Skeletal muscle tissue (tissue), 4 donors: ENCODE measurements around the gene DSCAM. TPM values are rescaled to one million over a fixed set of nuclear protein-coding genes. Genes with fewer than 3 reads are reported as not detected.
"Not testable (repeated sequence)": the region's sequence is repeated elsewhere in the genome, so short reads cannot be mapped to it uniquely, and the experiment has no call there.

Source experiments
- H3K27ac ChIP-seq: one replicate; pipeline ENCODE4 v1.7.0; 2013; ENCODE audit warnings: mild to moderate bottlenecking, low read depth, low read length, inconsistent platforms
- H3K27me3 ChIP-seq, 3 donors: one replicate each; pipeline ENCODE4 v1.7.0; 2013; ENCODE audit warnings: low read length in 3 of 3; ENCODE audit not compliant: control insufficient read depth in 3 of 3, insufficient read depth in 3 of 3
- H3K36me3 ChIP-seq, 3 donors: one replicate each; pipeline ENCODE4 v1.7.0; 2013; ENCODE audit warnings: low read length in 3 of 3; ENCODE audit not compliant: control insufficient read depth in 3 of 3, insufficient read depth in 3 of 3
- H3K4me1 ChIP-seq, 3 donors: one replicate each; pipeline ENCODE4 v1.7.0; 2013; ENCODE audit warnings: low read length in 3 of 3, mild to moderate bottlenecking in 3 of 3; ENCODE audit not compliant: control insufficient read depth in 3 of 3, insufficient read depth in 3 of 3
- H3K4me3 ChIP-seq, 3 donors: one replicate each; pipeline ENCODE4 v1.7.0; 2013; ENCODE audit warnings: low read length in 3 of 3
- H3K9ac ChIP-seq, 3 donors: one replicate each; pipeline ENCODE4 v1.7.0; 2013; ENCODE audit warnings: low read length in 3 of 3, mild to moderate bottlenecking in 3 of 3, moderate library complexity in 2 of 3, low read depth in 1 of 3
- H3K9me3 ChIP-seq, 3 donors: one replicate each; pipeline ENCODE4 v1.7.0; 2013; ENCODE audit warnings: low read length in 3 of 3; ENCODE audit not compliant: control insufficient read depth in 3 of 3
- total RNA-seq: library from RNA; depleted of rRNA; stranded (reverse); fragments of >200 nt; gene quantifications from one replicate; pipeline ENCODE4 v1.2.3, GENCODE V29; 2014
- donor health status: Osteomylitis.

The DSCAM gene
- total RNA-seq, 1 donor from 2014 or later, result 0.52 TPM

DNA sequence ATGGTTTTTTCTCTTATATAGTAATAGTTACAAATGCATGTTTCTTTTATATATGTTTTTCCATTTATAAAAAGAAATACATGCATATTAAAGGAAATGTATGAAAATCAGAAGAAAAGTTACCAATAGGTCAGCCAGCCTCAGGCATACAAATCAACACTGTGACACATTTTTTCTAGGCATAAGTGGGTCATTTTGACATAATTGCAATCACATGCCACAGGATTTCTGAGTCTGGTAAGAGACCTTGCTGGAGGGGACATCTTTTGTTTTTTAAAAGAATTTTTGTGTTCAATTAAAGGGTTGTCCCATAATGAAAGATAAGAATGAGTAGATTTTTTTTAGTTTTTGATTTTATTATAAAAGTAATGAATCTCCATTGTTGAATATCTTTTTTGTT is 506.6 kb downstream of the DSCAM start:
- no peak overlapping the region for H3K9ac ChIP-seq
- H3K9me3 ChIP-seq, result no peaks in the 10 kb centered on the region
- no peak overlapping the region for H3K27ac ChIP-seq
- H3K36me3 ChIP-seq, result no peaks in the 10 kb centered on the region
- no peaks in the 10 kb centered on the region for H3K27me3 ChIP-seq
- no peak overlapping the region for H3K4me3 ChIP-seq
- H3K4me1 ChIP-seq, result no peaks in the 10 kb centered on the region

DNA sequence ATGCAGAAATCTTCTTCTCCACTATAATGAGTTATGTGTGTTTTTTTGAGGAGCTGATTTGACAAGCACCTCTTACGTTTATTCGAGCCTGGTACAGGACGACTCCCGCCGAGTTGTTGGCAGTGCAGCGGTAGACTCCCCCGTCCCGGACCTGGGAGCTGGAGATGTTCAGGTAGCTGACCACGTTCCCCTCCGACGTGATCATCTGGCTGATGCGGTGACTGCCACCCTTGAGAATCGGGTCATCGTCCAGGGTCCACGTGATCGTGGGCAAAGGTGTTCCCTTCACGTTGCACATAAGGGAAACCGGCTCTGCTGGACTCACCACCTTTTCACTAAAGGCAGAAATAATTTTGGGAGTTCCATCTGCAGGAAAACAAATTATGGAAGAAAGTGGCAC is 507.9 kb downstream of the DSCAM start:
- H3K4me3 ChIP-seq, result no peak overlapping the region
- H3K4me1 ChIP-seq, result no peaks in the 10 kb centered on the region
- H3K9ac ChIP-seq, result no peak overlapping the region
- no peaks in the 10 kb centered on the region for H3K36me3 ChIP-seq
- no peaks in the 10 kb centered on the region for H3K27me3 ChIP-seq
- H3K9me3 ChIP-seq, result no peaks in the 10 kb centered on the region
- H3K27ac ChIP-seq, result no peak overlapping the region

DNA sequence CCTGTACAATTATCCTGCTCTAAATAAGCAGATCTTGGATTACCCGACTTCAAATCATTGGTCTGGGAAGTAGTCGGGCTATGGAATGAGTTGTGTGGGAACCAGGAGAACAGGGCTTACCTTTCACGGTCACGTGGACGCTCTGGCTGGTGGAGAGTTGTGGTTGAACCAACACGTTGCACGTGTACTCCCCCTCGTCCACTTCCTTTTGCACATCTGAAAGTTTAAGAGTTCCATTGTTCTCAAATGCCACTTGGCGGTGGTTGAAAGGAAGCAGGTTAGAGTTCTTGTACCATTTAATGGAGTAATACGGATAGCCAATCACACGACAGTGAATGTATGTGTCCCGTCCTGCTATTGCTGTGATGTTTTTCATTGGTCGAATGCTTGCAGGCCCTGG is 509.0 kb downstream of the DSCAM start:
- Histone ChIP-seq H3K9ac (no peak overlapping the region), H3K27me3 (no peaks in the 10 kb centered on the region), H3K4me1 (no peaks in the 10 kb centered on the region), H3K27ac (no peak overlapping the region), H3K9me3 (no peaks in the 10 kb centered on the region), H3K4me3 (no peak overlapping the region), H3K36me3 (no peaks in the 10 kb centered on the region)

DNA sequence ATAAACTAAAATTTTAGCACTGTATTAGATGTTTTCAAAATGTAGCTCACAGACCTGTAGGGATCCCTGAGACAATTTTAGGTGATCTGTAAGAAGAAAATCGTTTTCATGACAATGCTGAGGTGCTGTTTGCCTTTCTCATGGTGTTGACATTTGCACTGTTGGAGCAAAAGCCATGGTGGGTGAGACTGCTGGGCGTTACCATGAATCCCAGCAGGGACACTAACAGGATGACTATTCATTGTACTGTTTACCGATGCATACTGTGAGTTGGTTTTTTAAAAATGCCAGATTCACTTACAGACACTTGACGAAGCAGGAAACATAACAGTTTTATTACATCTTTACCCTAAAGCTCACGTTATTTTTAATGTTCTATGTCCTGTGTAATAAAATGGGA is 511.3 kb downstream of the DSCAM start:
- H3K36me3 ChIP-seq, result no peaks in the 10 kb centered on the region
- no peak overlapping the region for H3K9ac ChIP-seq
- H3K4me3 ChIP-seq, result no peak overlapping the region
- H3K27me3 ChIP-seq, result no peaks in the 10 kb centered on the region
- no peaks in the 10 kb centered on the region for H3K4me1 ChIP-seq
- no peak overlapping the region for H3K27ac ChIP-seq
- H3K9me3 ChIP-seq, result no peaks in the 10 kb centered on the region

DNA sequence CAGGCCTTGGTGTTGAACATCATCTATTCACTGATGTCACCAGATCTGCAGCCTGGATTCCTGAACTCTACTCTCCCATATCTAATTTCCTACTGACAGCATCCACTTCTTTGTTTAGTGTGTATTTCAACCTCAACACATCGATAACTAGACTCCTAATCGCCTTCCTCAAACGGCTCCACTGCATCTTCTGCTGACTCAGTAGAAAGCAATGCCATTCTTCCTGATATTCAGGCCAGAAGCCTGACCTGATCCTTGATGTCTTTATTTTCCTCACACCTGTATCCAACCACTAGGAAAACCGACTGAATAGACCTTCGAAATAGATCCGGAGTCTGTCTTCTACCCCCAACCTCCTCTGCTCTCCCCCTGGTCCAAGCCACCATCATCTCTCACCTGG is 512.8 kb downstream of the DSCAM start:
- no peak overlapping the region for H3K4me3 ChIP-seq
- H3K27ac ChIP-seq, result no peak overlapping the region
- H3K9ac ChIP-seq, result no peak overlapping the region
- no peaks in the 10 kb centered on the region for H3K36me3 ChIP-seq
- H3K4me1 ChIP-seq, result no peaks in the 10 kb centered on the region
- no peaks in the 10 kb centered on the region for H3K27me3 ChIP-seq
- no peaks in the 10 kb centered on the region for H3K9me3 ChIP-seq

DNA sequence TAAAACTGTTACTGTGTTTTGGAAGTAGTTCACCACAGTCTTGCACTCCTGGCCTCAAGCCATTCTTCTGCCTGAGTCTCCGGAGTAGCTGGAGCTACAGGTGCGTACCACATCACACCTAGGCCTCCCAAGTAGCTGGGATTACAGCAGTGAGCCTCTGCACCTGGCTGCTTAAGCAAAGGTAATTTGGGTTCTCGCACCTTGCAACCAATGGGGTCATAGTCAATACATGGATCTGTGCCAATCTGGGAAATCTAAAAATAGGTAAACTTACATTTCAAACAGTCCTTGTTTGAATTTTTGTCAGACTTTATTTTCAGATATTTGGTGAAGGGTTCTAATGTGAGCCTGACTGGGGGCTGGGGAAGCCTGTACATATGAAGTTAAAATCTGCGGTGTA is 513.2 kb downstream of the DSCAM start:
- no peaks in the 10 kb centered on the region for H3K9me3 ChIP-seq
- no peaks in the 10 kb centered on the region for H3K4me1 ChIP-seq
- no peaks in the 10 kb centered on the region for H3K27me3 ChIP-seq

DNA sequence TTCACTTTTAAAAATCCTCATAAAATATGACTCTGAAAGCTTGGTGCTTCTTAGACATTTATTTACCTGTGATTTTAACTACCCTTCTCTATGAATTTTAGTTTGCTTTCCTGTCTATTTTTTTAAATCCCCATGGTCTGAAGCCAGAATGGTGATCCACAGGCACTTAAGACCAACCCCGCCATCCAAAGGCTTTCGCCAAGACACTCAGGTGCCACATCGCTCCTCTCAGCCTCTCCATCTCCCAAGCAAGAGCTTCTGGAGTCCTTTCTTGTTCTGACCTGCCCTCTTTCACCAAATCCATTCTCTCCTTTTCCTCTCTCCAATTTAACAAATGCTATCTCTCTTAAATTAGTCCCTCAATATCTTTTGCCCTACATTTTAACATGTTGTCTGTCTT is 515.2 kb downstream of the DSCAM start:
- Histone ChIP-seq H3K9ac (no peak overlapping the region), H3K27ac (no peak overlapping the region), H3K36me3 (no peaks in the 10 kb centered on the region), H3K27me3 (no peaks in the 10 kb centered on the region), H3K4me1 (no peaks in the 10 kb centered on the region), H3K4me3 (no peak overlapping the region), H3K9me3 (no peaks in the 10 kb centered on the region)

More for the DNA sequence above, 513.2 kb downstream of the DSCAM start:
- no peak overlapping the region for H3K4me3 ChIP-seq
- H3K36me3 ChIP-seq, result no peaks in the 10 kb centered on the region
- no peak overlapping the region for H3K27ac ChIP-seq
- no peak overlapping the region for H3K9ac ChIP-seq

DNA sequence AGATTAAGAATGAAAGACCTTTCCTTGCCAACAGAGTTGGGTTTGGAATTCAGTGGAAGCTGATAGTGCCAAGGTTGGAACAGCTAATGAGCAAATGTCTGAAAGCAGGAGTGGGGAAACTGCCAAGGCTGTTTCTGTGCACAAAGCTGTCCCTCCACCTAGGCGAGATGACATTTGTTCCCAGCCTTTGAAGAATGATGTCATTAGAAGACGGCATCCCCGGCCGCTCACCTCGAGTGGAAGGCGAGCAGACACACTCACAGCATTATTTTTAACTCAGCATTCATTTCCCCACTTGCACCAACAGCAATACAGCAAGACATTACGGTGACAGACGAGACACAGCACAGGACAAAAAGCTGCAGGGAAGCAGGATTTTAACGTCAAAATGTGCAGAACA is 515.8 kb downstream of the DSCAM start:
- Histone ChIP-seq H3K9me3 (peaks cover 0 to 1% (median 0%) of the 10 kb centered on the region in 3 donors), H3K27me3 (no peaks in the 10 kb centered on the region), H3K27ac (no peak overlapping the region), H3K36me3 (no peaks in the 10 kb centered on the region), H3K4me3 (no peak overlapping the region), H3K9ac (no peak overlapping the region), H3K4me1 (no peaks in the 10 kb centered on the region)

DNA sequence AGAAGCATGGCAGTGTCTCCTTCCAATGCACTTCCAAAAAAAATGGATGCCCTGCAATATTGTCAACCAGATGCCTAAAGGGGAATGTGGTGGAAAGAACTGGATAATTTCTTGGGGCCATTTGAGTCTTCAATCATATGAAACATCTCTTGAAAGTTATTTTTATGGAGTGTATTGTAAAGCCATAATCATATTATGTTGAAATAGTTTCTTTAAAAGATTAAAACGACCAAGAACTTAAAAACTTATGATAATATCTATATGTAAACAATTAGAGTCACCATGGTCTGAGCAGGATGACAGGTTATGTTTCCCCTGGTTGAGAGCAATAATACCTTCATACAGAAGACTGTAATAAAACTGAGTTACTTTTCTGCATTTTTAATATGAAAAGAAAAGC is 522.6 kb downstream of the DSCAM start:
- Histone ChIP-seq H3K9ac (no peak overlapping the region), H3K36me3 (no peaks in the 10 kb centered on the region), H3K4me3 (no peak overlapping the region), H3K27me3 (no peaks in the 10 kb centered on the region), H3K4me1 (no peaks in the 10 kb centered on the region), H3K27ac (no peak overlapping the region), H3K9me3 (peaks cover 0 to 3% (median 0%) of the 10 kb centered on the region in 3 donors)

DNA sequence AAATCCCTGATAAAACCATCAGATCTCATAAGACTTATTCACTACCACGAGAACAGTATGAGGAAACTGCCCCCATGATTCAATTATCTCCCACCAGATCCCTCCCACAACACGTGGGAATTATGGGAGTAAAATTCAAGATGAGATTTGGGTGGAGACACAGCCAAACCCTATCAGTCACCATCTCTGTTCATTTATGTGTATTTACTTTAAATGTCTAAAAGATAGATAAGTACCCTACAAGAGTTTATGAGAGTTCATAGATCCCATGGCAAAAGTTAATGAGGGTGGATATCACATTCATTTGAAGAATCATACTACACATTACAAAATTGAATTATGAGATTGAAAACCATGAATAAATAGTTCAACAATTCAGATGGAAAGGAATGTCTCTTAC is 526.2 kb downstream of the DSCAM start:
- H3K4me1 ChIP-seq, H3K27ac ChIP-seq, H3K36me3 ChIP-seq, H3K9ac ChIP-seq, H3K27me3 ChIP-seq, H3K4me3 ChIP-seq, H3K9me3 ChIP-seq: not testable (repeated sequence)

DNA sequence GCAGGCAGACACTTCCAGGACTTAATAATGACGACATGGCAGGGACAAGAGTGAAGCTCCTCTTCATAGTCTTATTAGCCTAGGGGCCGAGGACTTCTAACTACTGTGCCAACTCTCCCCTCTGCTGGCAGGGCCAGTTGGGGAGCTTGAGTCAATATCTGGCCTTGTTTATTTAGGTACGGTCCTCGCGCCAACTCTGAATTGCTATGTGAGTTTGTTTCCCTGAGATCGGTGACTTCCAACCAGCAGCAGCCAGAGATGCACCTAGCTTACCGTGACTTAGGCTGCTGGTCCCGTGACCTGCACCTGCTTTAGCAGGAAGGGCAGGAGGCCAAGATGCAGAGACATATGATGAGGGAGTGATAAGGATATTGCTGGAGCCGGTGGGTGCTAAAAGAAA is 528.6 kb downstream of the DSCAM start:
- Histone ChIP-seq H3K9me3 (peaks cover 0 to 2% (median 0%) of the 10 kb centered on the region in 3 donors), H3K9ac (no peak overlapping the region), H3K4me1 (no peaks in the 10 kb centered on the region), H3K36me3 (no peaks in the 10 kb centered on the region), H3K27me3 (no peaks in the 10 kb centered on the region), H3K27ac (no peak overlapping the region), H3K4me3 (no peak overlapping the region)
